HG03521 (cell line): ENCODE measurements around the gene KDF1.

ENCODE experiments used
- ATAC-seq: cut with Tn5 transposase; IDR thresholded peaks from one replicate; pipeline ENCODE4 v1.9.1; 2021; ENCODE audit warnings: mild to moderate bottlenecking, moderate library complexity; ENCODE audit not compliant: unreplicated experiment

The KDF1 gene, protein sequence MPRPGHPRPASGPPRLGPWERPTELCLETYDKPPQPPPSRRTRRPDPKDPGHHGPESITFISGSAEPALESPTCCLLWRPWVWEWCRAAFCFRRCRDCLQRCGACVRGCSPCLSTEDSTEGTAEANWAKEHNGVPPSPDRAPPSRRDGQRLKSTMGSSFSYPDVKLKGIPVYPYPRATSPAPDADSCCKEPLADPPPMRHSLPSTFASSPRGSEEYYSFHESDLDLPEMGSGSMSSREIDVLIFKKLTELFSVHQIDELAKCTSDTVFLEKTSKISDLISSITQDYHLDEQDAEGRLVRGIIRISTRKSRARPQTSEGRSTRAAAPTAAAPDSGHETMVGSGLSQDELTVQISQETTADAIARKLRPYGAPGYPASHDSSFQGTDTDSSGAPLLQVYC

DNA sequence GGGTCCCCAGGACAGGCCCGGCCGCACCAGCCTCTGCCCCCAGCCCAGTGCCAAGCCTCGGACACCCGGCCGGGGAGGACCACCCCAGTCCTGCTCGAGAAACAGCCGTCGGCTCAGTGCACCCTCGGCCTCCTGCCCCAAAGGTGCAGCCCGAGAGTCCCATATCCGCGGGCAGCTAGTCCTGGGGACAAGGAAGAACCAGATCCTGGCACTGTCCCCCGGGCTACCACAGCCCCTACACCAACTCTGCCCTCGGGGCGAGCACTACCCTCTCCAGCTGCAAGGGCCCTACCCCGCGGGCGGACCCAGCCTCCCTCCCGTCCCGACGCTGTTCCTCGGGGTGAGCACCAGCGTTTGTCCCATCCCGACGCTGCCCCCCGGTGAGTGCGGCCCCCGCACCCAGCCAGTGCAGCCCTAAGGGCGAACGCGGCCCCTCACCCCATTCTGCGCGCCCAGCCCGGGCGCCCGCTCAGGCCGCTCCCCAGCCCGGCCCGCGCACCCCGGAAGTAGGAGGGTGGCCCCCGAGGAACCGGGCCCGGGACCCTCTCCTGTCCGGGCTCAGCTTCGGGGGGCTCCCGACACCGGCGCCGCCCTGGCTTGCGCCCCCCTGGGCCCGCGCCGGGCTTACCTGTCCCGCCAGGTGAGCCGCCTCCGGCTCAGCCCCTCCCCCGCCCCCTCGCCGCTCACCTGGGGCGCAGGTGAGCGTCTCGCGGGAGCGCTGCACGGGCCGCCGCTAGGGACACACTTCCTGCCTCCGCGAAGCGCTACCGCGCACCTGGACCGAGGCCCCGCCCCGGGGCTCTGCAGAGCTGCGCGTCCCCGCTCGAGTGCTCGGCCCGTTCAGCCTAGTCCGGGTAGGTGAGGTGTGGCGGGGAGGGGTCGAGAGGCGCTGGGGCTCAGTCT is at the start of gene KDF1:
Gene KDF1, minus strand, starts transcription at position 747 of the 903 bp plus-strand sequence. CDS start 8,088 bp downstream, outside the sequence.
- ATAC-seq = no peak

DNA sequence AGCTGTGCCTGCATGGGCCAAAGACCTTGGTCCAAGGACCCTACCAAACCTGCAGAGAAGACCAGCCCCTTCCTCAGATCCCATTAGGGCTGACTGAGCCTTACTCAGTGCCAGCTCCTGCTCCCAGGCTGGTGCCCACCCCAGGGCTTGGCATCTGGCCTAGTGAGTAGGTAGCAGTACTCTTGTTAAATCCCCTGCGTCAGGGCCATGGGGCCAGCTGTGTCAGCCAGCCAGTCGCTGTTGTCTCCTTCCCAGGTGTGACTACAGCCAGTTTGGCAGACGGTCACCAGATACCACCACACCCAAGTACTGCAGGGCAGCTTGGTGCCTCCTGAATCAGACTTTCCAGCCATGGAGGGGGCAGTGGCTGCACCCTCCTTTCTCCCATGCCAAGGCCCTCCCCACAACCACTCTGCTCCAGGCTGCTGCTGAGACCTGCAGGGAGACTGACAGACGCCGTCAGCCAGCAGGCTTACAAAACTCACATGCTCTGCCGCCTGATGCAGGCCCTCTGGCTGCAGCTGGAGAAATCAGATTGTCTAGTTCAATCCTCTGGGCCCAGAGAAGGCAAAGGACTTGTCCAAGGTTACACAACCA is 49.4 kb upstream of the KDF1 start:
- ATAC-seq = no peak

DNA sequence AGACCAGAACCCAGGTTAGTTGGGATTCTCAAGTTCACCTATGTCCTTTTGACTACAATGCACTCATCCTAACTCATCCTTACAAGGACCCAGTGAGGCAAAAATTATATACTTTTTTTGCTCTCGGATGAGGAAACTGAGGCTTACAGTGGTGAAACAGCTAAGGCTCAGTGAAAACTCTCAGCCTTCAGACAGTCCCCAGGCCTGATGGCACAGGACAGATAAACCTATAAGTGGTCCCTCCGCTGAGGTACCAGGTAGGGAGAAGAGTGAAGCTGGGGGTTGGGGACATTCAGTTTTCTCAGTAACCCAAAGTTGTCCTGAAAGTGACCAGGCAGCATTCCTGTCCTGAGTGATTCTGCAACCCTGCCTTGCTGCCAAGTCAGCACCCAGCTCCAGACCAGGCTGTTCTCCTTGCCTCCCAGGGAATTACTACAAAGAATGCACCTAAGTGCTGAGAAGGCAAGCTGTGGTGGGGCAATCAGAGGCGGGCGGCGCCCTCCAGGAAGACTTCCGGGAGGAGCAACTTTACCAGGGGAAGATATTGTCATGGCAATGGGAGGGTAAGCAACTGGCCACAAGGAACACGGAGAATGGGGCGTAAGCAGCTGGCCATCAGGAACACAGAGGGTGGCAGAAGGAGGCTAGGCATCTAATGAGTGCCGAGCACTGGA is 47.8 kb upstream of the KDF1 start:
- ATAC-seq = no peak

DNA sequence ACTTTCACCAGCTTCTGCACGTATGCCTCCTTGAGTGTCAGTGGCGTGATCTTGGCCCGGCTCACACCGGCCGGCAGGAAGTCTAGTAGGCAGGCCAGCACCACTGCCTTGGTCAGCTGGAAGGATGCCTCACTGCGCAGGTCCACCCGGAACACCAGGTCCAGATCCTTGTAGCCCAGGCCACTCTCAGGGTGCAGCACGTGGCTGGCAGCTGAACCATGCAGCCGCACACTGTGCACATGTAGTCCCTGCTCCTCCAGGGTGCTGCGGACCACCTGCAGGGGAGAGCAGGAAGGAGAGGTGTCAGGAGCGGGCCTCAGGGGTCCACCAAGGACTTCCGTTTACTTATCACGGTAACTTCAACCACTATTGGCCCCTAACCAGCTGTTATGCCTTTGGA is 46.4 kb upstream of the KDF1 start:
- no peak for ATAC-seq

DNA sequence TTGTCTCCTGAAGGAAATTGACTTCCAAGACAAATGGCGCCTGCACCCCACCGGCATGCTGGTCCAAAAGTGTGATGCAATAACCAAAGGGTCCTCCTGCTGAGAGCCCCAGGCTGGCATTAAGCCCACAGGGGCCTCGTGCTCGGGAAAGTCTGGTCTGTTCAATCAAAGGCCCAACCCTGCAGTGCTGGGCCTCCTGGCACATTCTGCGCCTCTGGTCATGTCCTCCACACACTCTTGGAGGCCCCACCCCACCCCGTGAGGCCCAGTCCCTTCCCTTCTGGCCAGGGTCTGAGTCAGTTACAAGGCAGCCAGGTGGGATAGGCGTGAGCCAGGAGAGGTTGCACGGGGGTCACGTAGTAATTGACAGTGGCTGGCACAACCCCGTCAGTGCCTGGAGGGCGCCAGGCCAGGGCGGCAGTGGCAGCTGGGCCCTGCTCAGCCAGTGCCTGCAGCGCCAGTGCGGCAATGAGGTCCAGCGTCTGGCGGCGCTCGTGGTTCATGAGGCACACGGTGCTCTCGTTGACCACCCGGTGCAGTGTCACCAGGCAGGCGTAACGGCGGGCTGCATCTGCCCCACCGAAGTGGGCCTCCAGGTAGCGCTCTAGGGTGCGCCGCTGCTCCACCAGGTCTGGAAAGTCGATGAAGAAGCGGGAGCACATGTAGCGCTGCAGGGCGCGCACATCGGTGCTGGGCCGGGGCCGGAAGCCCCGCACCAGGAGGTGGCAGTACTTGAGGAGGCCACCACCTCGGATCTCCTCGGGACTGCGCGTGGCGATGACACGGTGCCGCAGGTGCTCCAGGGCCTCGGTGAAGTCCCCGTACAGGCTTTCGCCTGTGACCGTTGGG is 45.6 kb upstream of the KDF1 start:
- no peak for ATAC-seq

DNA sequence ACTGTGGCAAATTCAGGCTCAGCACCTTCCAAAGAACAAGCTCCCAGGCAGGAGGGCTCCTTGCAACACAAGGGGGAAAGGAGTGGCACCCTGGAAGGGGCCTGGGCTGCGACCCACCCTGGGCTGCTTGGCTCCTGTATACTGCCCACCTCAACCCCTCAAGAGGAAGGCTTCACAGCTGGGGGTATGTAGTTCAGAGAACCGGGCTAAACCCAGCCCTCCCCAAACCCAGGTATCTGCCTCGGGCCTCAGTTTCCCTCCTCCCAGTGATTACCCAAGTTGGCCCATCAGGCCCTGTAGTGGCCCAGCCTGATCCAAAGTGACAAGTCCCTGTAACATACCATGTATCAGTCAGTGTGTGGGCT is 44.9 kb upstream of the KDF1 start:
- no peak for ATAC-seq

DNA sequence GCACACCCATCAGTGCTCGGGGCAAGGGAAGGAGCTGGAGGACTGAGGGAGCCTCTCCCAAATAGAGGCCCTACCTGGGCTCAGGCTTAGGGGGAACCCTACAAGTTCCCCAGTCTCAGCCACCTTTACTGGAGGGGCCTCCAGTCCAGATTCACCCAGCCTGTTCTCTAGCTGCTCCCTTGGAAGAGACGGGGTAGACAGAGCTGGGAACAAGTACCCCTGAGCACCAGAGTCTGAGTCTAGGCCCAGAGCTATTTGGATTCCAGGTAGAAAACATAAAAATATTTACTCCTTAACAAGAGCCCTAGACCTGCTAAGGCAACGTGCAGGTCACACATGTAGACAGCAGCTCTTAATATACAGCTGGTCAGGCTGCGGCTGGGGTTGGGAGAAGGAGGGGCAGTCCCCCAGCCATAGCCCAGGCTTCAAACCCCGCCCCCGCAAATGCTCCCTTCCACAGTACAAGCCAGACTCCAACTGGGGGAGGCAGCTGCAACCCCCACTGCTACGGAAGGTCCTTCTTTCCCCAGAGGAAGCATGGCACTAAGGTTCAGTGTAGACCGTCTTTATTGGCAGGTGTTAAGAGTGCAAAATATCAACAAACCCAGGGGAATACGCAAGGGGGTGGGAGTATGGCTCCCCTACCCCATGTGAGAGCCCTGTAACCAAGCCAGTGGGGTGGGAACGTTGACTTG is 44.4 kb upstream of the KDF1 start:
- no peak for ATAC-seq

DNA sequence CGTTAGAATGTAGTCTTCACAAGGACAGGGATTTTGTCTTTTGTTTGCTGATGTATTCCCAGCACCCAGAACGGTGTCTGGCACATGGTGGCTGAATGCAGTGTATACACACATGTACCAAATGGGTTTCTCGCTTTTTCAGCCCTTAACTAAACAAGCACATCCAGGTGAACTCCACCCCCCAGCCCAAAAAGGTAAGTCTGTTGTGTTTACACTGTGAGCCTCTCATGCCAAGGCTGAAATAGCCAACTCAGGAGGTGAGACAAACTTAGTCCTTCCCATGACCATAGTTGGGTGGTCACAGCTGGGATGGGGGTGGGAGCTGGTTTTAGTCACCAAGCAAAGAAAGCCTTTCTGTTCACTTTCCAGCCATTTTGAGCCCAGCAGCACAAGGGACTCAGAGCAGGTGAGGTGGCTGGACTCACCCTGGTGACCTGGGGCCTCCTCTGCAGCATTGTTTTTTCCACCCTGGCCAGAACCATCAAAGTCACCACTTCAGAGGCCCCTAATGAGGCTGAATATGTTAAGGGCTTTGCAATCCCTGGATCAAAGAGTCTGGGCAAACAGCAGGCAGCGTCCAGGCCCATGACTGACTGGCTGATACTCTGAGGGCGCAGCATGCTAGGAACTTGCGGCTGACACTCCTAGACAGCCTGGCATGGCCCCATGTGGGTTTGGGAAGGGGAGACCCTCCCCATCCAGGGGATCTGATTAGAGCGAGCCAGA is 43.6 kb upstream of the KDF1 start:
- no peak for ATAC-seq

DNA sequence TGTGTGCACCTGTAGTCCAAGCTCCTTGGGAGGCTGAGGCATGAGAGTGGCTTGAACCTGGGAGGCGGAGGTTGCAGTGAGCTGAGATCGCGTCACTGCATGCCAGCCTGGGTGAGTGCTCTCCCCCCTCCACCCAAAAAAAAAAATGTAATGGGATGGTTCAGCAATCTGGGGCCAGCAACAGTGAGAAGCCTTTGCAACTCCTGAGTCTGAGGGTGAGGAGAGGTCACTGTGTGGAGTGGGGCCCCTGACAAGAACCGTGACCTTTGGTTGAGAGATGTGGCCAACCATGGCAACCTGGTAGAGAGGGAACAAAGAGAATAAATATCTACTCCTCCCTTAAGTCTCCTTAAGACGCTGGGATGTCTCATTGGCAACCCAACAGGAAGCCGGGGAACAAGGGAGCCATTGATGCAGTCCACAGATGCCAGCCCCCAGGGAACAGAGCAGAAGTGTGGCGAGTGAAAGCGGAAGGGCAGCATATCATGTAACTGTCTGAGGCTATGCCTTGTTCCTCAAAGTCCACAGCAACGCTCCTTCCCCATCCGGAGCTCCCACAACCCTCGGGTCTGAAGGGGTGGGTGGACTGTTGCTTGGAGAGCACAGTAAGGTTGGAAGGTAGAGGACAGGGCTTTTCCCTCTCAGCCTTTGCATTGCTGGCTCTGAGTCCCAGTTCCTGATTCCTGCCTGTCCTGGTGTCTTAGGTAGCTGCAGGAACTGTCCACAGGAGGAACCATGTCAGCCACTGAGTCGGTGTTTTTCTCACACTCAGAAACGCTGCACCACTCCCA is 41.5 kb upstream of the KDF1 start:
- ATAC-seq = no peak

DNA sequence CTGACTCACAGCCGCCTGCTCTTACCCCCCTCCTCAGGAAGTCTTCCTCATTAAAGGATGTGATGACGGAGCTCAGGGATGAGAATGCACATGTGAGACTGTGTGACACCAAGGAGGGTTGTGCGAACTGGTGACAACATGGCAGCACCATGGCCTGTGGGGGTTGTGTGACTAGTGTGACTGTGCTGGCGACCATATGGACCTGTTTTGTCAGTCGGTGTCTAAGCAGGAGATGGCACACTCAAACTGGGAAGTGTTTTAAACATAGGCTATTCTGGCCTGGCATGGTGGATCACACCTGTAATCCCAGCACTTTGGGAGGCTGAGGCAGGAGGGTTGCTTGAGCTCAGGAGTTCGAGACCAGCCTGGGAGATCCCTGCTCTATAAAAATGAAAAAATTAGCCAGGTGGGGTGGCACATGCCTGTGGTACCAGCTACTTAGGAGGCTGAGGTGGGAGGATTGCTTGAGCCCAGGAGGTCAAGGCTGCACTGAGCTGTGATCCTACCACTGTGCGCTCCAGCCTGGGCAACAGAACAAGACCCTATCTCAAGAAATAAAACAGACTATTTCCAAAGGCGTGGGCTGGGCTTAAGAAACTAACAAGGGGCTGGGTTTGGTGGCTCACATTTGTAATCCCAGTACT is 40.7 kb upstream of the KDF1 start:
- ATAC-seq = no peak

DNA sequence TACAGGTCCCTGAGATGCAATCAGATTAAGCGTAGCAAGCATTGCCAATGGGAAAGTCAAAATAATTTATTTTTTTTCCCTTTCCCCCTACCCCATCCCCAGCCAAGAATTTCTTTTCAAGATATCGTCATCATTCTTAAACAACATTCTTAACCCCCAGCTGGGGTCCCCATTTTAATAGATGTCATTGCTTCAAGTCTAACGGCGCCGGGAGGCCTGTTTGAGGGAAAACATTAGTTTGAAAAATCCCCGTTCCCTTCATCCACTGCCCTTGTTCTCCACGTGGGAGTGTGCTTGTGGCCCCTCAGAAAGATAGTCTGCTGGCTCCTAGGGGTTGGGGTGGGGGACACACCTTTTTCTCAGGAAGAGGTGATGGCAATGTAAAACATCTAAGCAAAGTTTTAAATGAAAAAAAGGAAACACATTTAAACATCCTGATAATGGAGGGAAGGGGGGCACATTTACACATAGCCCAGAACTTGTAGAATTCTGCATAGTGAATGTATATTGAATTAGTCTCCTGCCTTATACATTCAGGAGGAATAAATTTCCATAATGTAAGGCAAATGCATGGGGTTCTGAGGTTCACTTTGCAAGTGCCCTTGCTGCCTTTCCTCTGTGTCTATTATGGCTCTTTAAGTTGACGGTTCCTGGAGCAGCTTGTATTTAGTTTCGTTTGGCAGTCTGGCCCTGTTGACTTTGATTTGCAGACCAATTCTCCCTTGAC is 40.0 kb upstream of the KDF1 start:
- ATAC-seq = no peak

DNA sequence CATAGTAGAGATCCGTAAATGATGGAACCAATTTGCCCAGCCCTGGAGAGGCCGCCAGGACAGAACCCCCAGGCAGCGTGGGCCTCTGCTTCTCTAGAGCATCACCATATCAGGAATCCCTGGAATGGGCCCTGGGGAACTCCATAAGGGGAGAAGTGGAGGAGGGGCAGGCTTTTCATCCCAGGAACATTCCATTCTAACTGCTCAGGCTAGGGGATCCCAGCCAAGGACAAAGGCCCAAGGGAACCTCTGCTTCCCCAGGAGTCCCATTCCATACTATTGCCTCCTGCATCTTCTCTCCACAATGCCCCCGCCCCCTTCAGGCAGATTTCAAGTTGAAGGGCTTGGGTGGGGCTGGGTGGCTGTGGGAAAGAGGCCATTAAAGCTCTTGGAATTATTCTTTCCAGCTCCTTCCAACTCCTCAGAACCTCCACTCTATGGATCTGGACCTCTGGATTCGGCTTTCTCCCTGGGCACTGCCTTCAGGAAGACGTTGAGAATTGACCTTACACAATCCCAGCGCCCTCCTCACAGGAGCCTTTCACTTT is 39.2 kb upstream of the KDF1 start:
- no peak for ATAC-seq

DNA sequence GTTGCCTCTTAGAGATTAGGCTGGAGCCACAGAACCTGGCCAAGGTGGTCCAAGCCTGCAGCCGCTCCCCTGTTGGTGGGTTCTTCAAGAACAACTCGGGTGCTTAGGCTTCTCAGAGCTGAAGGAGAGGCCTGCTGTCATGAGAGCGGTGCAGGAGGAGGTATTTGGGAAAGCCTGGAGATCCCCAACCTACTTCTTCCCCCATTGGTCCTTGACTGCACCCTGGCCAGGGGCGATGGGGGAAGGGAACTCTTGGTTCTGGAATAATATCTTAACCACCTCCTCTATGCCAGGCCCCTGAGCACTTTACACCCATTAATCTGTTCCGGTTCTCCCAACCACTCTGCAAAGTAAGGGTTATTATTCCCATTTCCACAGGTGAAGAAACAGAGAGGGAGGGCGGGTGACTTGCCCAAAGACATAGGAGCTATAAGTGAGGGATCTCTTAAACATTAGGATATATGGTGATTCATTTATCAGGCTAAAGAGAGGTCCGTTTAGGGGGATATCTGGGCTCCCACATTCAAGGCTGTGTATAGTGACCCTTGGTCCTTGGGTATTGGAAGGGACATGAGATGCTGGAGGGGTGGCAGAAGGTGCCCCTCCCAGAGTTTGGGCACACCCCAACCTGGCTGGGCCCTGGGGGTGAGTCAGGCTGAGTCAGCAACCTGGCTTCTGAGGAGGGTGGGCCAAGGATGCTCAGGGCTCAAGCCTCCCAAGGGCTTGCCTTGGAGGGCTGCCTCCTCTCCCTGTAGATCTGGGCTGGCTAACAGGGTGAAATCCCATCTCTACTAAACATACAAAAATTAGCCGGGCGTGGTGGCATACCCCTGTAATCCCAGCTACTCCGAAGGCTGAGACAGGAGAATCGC is 38.4 kb upstream of the KDF1 start:
- no peak for ATAC-seq

DNA sequence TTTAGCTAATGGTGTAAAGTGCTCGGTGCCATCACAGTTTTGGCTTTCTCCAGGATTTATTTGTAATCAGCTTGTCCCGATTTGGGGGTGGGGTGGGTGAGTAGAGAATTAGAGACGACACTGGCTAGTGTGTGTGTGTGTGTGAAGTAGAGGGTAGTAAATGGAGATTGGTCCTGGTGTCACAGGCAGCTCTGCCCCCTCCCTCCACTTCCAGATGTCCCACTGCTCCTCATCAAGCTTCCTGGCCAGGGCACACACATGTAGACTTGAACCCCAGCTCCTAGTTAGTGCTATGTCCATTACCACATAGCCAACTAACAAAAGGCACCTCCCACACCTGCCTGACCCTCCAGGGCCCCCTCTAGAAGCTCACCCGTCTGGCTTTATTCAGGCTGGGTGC is 36.4 kb upstream of the KDF1 start:
- ATAC-seq = no peak

DNA sequence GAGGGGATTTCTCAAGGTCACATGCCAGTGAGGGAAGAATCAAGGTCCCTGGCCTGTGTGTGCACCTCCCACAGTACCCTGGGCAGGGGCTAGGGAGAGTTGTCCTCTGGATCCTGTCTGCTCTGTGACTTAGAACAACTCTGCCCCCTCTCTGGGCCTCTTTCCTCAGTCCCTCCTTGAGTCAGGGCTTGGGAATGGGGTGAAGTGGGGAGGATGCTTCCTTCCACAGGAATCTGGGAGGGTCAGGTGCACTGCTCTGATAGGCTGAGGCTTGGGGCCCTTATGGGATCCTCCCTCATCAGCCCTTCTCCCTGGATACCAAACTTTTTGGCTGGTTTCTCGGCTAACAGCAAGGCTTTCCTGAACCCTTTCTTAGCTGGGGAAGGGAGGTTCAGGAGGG is 35.8 kb upstream of the KDF1 start:
- ATAC-seq = no peak
